Measurements from ENCODE around the gene SLC8A2.

Gene SLC8A2

DNA sequence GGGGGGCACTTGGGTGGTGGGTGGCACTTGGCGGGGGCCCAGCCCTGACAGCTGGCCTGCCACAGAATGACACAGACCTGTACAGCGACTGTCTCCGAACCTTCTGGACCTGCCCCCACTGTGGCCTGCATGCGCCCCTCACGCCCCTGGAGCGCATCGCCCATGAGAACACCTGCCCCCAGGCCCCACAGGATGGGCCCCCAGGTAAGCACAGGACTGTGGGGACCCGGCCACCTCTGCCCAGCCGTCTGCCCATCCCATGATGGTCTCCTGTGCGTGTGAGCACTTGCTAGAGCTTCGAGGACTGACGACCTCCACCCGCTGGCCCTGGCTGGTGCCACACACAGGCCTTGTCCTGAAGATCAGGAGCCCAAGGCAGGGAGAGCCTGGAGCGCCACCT lies 90.6 kb downstream of the SLC8A2 start:
- DNase-seq (ENCODE audit: low spot score): no peak

DNA sequence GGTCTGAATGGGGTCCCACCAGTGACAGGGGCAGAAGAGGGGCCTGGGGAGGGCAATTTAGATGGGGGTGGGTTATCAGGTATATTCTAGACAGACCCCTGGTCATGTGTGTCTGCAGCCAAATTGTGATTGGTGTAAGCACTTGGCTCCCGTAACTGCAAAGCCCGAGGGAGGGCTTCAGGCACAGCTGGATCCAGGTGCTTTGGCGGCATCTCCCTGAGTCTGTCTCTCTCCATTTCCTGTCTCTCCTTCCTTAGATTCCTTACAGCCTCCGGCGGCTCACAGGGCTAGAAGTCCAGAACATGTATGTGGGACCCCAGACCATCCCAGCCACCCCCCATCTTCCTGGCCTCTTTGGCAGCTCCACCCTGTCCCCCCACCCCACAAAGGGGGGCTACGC lies 91.1 kb downstream of the SLC8A2 start:
- DNase-seq (ENCODE audit: low spot score): no peak

DNA sequence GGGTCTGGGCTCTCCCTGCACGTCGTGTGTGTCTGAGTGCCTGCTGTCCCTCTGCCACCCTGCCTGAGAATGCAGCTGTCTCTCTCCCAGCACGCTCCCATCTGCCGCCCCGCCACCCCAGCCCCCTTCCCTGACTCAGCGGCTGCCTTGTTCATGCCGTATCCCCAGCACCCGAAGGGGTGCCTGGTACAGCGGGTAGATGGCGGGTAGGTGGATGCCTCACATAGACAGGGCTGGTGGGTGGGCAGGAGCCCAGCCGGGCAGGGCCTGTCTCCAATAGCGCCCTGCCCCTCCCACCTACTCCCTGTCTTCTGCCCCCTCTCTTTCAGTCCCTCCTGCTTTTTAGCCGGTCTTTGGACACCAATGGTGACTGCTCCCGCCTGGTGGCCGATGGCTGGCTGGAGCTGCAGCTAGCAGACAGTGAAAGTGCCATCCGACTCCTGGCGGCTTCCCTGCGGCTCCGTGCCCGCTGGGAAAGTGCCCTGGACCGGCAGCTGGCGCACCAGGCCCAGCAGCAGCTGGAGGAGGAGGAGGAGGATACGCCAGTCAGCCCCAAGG lies 92.2 kb downstream of the SLC8A2 start:
- DNase-seq (ENCODE audit: low spot score): no peak

DNA sequence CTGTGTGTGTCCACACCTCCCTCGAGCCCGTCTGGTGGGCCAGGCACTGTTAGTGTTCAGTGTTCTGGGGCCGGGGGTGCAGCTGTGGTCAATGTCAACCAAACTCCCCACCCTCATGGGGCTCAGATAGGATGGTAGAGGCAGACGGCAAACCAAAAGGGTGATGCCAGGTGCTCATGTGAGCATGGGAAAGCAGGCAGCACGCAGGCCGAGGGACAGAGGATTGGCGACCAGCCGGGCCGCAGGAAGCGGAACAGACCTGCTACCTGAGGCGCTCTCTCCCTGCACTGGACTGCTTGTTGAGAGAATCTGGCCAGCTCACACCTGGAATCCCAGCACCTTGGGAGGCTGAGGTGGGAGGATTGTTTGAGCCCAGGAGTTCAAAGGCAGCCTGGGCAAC lies 93.4 kb downstream of the SLC8A2 start:
- no peak for DNase-seq (ENCODE audit: low spot score)
